SK-N-SH (cell line): ENCODE results near the gene CD93. TPM values are rescaled to one million over a fixed set of nuclear protein-coding genes. Genes with fewer than 3 reads are reported as not detected.

Experiments used
- CTCF ChIA-PET: fragments of 300-600, 350-600 bp; formaldehyde crosslinking; extraction: SDS; loops from one replicate; lab custom pipeline; 2021; lab: Yijun Ruan, JAX
- POLR2A ChIA-PET: fragments of 350-600 bp; sonication (Branson Sonifier 250); formaldehyde crosslinking; extraction: SDS; loops from one replicate; lab custom pipeline; 2020; ENCODE audit warnings: antibody characterized with exemption, inconsistent platforms; lab: Yijun Ruan, JAX
- DNase-seq: peaks from one replicate; pipeline ENCODE4 v3.0.0; 2012
- H2AFZ ChIP-seq: fragments of 200-600 bp; sonication (generic); 2 replicates; pipeline ENCODE4 v1.8.1; 2016; ENCODE audit warnings: antibody characterized with exemption, mild to moderate bottlenecking, low read depth
- H3F3A ChIP-seq: fragments of 200-600 bp; sonication (generic); replicated peaks from 2 replicates; pipeline ENCODE3; 2016; ENCODE audit warnings: antibody characterized with exemption, mild to moderate bottlenecking; ENCODE audit not compliant: insufficient read depth
- H3K27ac ChIP-seq, 2 experiments: fragments of 200-500 bp in 1 of 2; fragments of 200-600 bp in 1 of 2; sonication (Bioruptor generic) in 1 of 2; sonication (generic), shearing (Covaris generic) in 1 of 2; 2 replicates each; pipeline versions ENCODE4 v1.5.1 to v1.6.1; 2014 to 2016; ENCODE audit warnings: low read depth in 2 of 2, inconsistent platforms in 1 of 2, low read length in 1 of 2, mild to moderate bottlenecking in 1 of 2, mixed read lengths in 1 of 2
- H3K27me3 ChIP-seq: fragments of 200-600 bp; sonication (generic), shearing (Covaris generic); 2 replicates; pipeline ENCODE4 v1.6.1; 2016; ENCODE audit warnings: mixed run types; ENCODE audit not compliant: insufficient read depth
- H3K36me3 ChIP-seq, 2 experiments: fragments of 200-500 bp in 1 of 2; fragments of 200-600 bp in 1 of 2; sonication (Bioruptor generic) in 1 of 2; sonication (generic) in 1 of 2; replicated peaks in 1 of 2; 2 replicates each; pipeline versions ENCODE3 to v1.5.1; 2014 to 2016; ENCODE audit warnings: low read length in 1 of 2, mild to moderate bottlenecking in 1 of 2; ENCODE audit not compliant: insufficient read depth in 2 of 2, control insufficient read depth in 1 of 2
- H3K4me1 ChIP-seq, 2 experiments: fragments of 200-500 bp in 1 of 2; fragments of 200-600 bp in 1 of 2; sonication (Bioruptor generic) in 1 of 2; sonication (generic), shearing (Covaris generic) in 1 of 2; 2 replicates each; pipeline versions ENCODE4 v1.5.1 to v1.6.1; 2014 to 2016; ENCODE audit warnings: low read depth in 1 of 2, low read length in 1 of 2, mixed run types in 1 of 2; ENCODE audit not compliant: insufficient read depth in 2 of 2, control insufficient read depth in 1 of 2
- H3K4me2 ChIP-seq: fragments of 200-600 bp; sonication (generic), shearing (Covaris generic); 2 replicates; pipeline ENCODE4 v1.6.1; 2017; ENCODE audit warnings: mixed run types
- H3K4me3 ChIP-seq, 2 experiments: fragments of 200-500 bp in 1 of 2; fragments of 200-600 bp in 1 of 2; sonication (Bioruptor generic) in 1 of 2; sonication (generic), shearing (Covaris generic) in 1 of 2; 2 replicates each; pipeline versions ENCODE4 v1.5.1 to v1.8.1; 2014 to 2016; ENCODE audit warnings: low read depth in 2 of 2, inconsistent platforms in 1 of 2, low read length in 1 of 2, mild to moderate bottlenecking in 1 of 2, mixed read lengths in 1 of 2, moderate library complexity in 1 of 2
- H3K79me2 ChIP-seq: fragments of 200-600 bp; sonication (generic); 2 replicates; pipeline ENCODE4 v1.8.1; 2017; ENCODE audit warnings: mild to moderate bottlenecking; ENCODE audit not compliant: insufficient read depth
- H3K9ac ChIP-seq: fragments of 200-600 bp; sonication (generic); 2 replicates; pipeline ENCODE4 v1.6.1; 2017; ENCODE audit warnings: mixed run types
- H3K9me2 ChIP-seq: fragments of 200-600 bp; sonication (generic); 2 replicates; pipeline ENCODE4 v1.6.1; 2017; ENCODE audit warnings: mixed run types
- H3K9me3 ChIP-seq: fragments of 200-600 bp; sonication (generic); 2 replicates; pipeline ENCODE4 v1.6.1; 2017; ENCODE audit warnings: mixed run types, mild to moderate bottlenecking, moderate library complexity
- H4K20me1 ChIP-seq: fragments of 200-600 bp; sonication (generic); 2 replicates; pipeline ENCODE4 v1.6.1; 2017; ENCODE audit warnings: mild to moderate bottlenecking, mixed run types; ENCODE audit not compliant: insufficient read depth
- CHD2 ChIP-seq: fragments of 150-350 bp; IDR thresholded peaks from 2 replicates; pipeline ENCODE4 v1.6.1; 2018; ENCODE audit warnings: low read length; ENCODE audit not compliant: partially characterized antibody
- EP300 ChIP-seq, 2 experiments: IDR thresholded peaks; 2 replicates each; pipeline versions ENCODE4 v1.4.0 to v1.6.1; 2012; ENCODE audit warnings: borderline replicate concordance in 1 of 2, low read depth in 1 of 2, low read length in 1 of 2
- EZH2phosphoT487 ChIP-seq: fragments of 200-600 bp; sonication (generic); IDR thresholded peaks from 2 replicates; pipeline ENCODE4 v1.6.1; 2017; ENCODE audit warnings: low read depth, mixed run types, mild to moderate bottlenecking, antibody characterized with exemption, moderate library complexity, borderline replicate concordance
- FOXJ3 ChIP-seq: sonication (generic); formaldehyde crosslinking; IDR thresholded peaks from 2 replicates; pipeline ENCODE4 v1.5.1; 2020; ENCODE audit warnings: mild to moderate bottlenecking, missing genetic modification reagents
- FOXM1 ChIP-seq: IDR thresholded peaks from 2 replicates; pipeline ENCODE4 v1.4.0; 2012; ENCODE audit warnings: low read depth, mild to moderate bottlenecking
- NRF1 ChIP-seq: IDR thresholded peaks from 2 replicates; pipeline ENCODE4 v1.6.1; 2012; ENCODE audit warnings: low read depth, mild to moderate bottlenecking, low read length
- RAD21 ChIP-seq: IDR thresholded peaks from 2 replicates; pipeline ENCODE4 v1.6.1; 2012; ENCODE audit warnings: mild to moderate bottlenecking, low read length
- RCOR1 ChIP-seq: fragments of 150-350 bp; IDR thresholded peaks from 2 replicates; pipeline ENCODE4 v1.6.1; 2017; ENCODE audit warnings: antibody characterized with exemption, low read length
- RFX5 ChIP-seq: IDR thresholded peaks from 2 replicates; pipeline ENCODE4 v1.6.1; 2012; ENCODE audit warnings: mild to moderate bottlenecking, improper control_type of control experiment, low read length
- RXRA ChIP-seq: IDR thresholded peaks from 2 replicates; pipeline ENCODE4 v1.4.0; 2012; ENCODE audit warnings: low read depth, mild to moderate bottlenecking, borderline replicate concordance
- SIN3A ChIP-seq: IDR thresholded peaks from 2 replicates; pipeline ENCODE4 v1.6.1; 2012; ENCODE audit warnings: low read depth, mild to moderate bottlenecking, low read length, moderate library complexity, borderline replicate concordance
- TAF1 ChIP-seq: IDR thresholded peaks from 2 replicates; pipeline ENCODE4 v1.6.1; 2012; ENCODE audit warnings: low read depth, mild to moderate bottlenecking, low read length, moderate library complexity, borderline replicate concordance
- WGBS: methylation state at CpG from one replicate; pipeline ENCODE4 v1.1.6; 2017; ENCODE audit warnings: low lambda C conversion rate; 5-methylcytosine and 5-hydroxymethylcytosine counted together
- polyA plus RNA-seq, 3 experiments: library from polyadenylated mRNA; depleted of rRNA; stranded (reverse); fragments of >200 nt; gene quantifications; 2 replicates each; pipeline ENCODE4 v1.2.3, GENCODE V29; 2012
- TF ChIP-seq, protein P1 (sequence below): fragments of 150-350 bp; IDR thresholded peaks from 2 replicates; pipeline ENCODE4 v1.6.1; 2016; ENCODE audit warnings: mild to moderate bottlenecking, low read depth, low read length
- TF ChIP-seq, protein P2 (sequence below): IDR thresholded peaks from 2 replicates; pipeline ENCODE4 v1.4.0; 2012; ENCODE audit warnings: low read depth, borderline replicate concordance
- TF ChIP-seq, protein P3 (sequence below): IDR thresholded peaks from 2 replicates; pipeline ENCODE4 v1.4.0; 2012; ENCODE audit warnings: low read depth, borderline replicate concordance

The CD93 gene
- polyA plus RNA-seq, 1 of the 3 experiments (the other 2 are of a cell fraction): 0.03 TPM

DNA sequence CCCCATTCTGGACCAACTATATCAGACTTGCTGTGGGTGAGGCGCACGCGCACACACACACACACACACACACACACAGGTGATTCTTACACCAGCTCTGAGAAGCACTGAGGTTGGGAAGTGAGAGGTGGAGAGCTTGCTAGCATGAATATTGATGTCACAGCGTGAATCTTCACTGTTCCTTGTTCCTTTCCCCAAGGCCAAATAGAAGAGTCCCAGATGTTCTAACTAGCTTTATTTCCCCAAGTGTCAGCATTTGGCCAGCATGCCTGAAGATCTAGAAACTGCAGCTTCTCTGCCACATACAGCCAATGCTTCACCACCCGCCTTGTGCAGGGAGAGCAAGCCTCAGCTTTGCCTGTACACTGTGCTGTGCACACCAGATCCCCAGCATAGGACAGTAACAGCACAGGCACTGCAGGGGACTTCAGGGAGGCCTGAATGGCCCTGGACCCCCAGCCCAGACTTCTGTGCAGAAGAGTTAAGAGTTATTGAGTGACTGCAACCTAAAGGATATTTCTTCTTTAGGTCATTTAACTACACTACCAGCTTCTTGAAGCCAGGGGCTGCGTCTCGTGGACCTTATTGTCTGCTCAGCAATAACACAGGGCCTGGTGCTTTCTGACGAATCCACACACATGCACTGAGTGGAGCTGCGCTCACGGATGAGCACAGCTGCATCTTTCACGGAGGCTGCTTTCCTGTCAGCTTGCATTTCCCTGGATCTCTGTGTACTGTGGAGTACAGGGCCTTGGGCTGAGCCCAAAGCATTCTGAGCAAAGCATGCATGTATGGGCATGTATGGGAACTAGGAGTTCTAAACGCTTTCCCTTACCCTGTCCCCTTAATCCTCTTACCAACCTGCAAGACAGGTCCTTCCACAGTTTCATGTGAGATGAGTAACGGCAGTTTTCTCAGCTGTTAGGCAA, 13.9 kb upstream of the CD93 start:
- no peak overlapping the region for H3K4me2 ChIP-seq
- H3K36me3 ChIP-seq: no peaks in the 10 kb centered on the region
- no peak for DNase-seq
- H3K9me2 ChIP-seq: no peaks in the 10 kb centered on the region
- H4K20me1 ChIP-seq: no peaks in the 10 kb centered on the region
- no peak overlapping the region for H3K4me3 ChIP-seq
- H3K4me1 ChIP-seq: no peaks in the 10 kb centered on the region
- H3F3A ChIP-seq: no peaks in the 10 kb centered on the region
- H3K27ac ChIP-seq: no peak overlapping the region
- POLR2A ChIA-PET: no interaction called here
- no peak overlapping the region for H3K9ac ChIP-seq
- TF ChIP-seq, protein P1, sequence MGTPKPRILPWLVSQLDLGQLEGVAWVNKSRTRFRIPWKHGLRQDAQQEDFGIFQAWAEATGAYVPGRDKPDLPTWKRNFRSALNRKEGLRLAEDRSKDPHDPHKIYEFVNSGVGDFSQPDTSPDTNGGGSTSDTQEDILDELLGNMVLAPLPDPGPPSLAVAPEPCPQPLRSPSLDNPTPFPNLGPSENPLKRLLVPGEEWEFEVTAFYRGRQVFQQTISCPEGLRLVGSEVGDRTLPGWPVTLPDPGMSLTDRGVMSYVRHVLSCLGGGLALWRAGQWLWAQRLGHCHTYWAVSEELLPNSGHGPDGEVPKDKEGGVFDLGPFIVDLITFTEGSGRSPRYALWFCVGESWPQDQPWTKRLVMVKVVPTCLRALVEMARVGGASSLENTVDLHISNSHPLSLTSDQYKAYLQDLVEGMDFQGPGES: no peak
- CTCF ChIA-PET: interaction anchor here (0.6 kb wide), 1 partner anchor 416 kb away, joined by 3 read pairs; no protein-coding TSS in a partner anchor
- no peak overlapping the region for H2AFZ ChIP-seq
- 37% methylated on average over 13 of the region's 13 CpGs for WGBS
- peaks cover 48% of the 10 kb centered on the region; the same call in 1 of the 2 replicates for H3K27me3 ChIP-seq
- no peaks in the 10 kb centered on the region for H3K9me3 ChIP-seq
- no peaks in the 10 kb centered on the region for H3K79me2 ChIP-seq

DNA sequence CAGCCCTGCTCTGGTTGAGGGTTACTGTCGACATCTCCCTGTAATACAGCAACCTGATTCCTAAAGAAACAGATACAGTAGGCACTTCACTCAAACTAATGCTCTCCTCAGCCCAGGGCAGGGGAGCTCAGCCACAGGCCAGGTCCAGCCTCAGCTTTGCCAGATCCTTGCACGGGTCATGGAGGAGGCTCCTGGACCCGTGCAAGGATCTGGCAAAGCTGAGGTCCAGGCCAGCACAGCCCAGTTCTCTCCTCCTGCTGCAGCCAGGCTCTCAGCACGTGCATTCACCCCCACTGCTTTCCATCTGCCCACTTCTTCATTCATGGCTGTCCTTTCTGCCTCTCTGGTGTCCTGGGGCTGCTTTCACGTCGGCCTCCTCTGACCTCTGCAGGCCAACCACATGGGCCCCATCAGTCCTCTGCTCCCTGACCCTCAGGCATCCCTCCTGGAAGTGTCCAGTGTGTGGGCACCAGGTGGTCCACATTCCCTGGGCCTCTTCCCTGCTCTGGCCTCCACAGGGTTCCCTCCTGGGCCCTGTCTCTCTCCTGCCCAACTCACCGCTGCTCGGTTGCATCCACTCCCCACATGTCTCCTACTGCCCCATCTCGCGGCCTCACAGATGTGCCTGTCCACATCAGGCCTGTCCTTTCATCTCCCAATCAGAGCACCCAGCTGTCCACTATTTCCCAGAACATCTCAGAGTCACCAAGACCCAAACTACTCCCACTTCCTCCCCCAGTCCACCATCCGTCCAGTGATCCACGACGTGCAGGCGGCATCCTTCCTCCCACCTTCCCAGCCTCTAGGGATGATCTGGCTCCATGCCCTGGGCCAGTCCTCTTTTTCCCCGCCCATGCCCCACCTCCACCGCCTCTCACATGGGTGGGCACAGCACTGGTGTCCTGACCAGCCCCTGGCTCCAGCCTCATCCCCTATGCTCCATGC, 11.8 kb upstream of the CD93 start:
- CTCF ChIA-PET: no interaction called here
- WGBS: 36% methylated on average over 15 of the region's 16 CpGs
- Histone ChIP-seq H3K9ac (no peak overlapping the region), H3F3A (no peaks in the 10 kb centered on the region), H3K4me2 (no peak overlapping the region), H3K79me2 (no peaks in the 10 kb centered on the region), H3K9me3 (no peaks in the 10 kb centered on the region), H3K27me3 (peaks cover 53% of the 10 kb centered on the region)
- no peak for DNase-seq
- TF ChIP-seq, protein P2, sequence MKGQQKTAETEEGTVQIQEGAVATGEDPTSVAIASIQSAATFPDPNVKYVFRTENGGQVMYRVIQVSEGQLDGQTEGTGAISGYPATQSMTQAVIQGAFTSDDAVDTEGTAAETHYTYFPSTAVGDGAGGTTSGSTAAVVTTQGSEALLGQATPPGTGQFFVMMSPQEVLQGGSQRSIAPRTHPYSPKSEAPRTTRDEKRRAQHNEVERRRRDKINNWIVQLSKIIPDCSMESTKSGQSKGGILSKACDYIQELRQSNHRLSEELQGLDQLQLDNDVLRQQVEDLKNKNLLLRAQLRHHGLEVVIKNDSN: no peak
- TF ChIP-seq CHD2 (no peak), FOXM1 (no peak), SIN3A (no peak), RXRA (no peak), TAF1 (no peak), RCOR1 (no peak), EP300 (IDR thresholded peaks at IDR 0.05; ENCODE audit: borderline replicate concordance in 1 of 2, low read depth in 1 of 2, low read length in 1 of 2) (no peak), FOXJ3 (CRISPR knock-in tag) (no peak), NRF1 (no peak), RAD21 (no peak), EZH2phosphoT487 (no peak), RFX5 (no peak)
- TF ChIP-seq, protein P3, sequence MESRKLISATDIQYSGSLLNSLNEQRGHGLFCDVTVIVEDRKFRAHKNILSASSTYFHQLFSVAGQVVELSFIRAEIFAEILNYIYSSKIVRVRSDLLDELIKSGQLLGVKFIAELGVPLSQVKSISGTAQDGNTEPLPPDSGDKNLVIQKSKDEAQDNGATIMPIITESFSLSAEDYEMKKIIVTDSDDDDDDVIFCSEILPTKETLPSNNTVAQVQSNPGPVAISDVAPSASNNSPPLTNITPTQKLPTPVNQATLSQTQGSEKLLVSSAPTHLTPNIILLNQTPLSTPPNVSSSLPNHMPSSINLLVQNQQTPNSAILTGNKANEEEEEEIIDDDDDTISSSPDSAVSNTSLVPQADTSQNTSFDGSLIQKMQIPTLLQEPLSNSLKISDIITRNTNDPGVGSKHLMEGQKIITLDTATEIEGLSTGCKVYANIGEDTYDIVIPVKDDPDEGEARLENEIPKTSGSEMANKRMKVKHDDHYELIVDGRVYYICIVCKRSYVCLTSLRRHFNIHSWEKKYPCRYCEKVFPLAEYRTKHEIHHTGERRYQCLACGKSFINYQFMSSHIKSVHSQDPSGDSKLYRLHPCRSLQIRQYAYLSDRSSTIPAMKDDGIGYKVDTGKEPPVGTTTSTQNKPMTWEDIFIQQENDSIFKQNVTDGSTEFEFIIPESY: no peak
- TF ChIP-seq, all 33 proteins: peak for 0
- no peak overlapping the region for H2AFZ ChIP-seq
- H3K27ac ChIP-seq: no peak overlapping the region
- no peaks in the 10 kb centered on the region for H3K4me1 ChIP-seq
- POLR2A ChIA-PET: no interaction called here
- H3K9me2 ChIP-seq: no peaks in the 10 kb centered on the region
- no peak overlapping the region for H3K4me3 ChIP-seq
- H4K20me1 ChIP-seq: no peaks in the 10 kb centered on the region
- H3K36me3 ChIP-seq: no peaks in the 10 kb centered on the region
